ENCODE results near the gene TRIM29. TPM values are rescaled to one million over a fixed set of nuclear protein-coding genes. Genes with fewer than 3 reads are reported as not detected.

The TRIM29 gene
- total RNA-seq, 1 experiment from 2014 or later: not detected

GRCh38 chr11:120147950-120148270 lies 10.0 kb upstream of the TRIM29 start:
- no peak overlapping the region for H2BK120ac ChIP-seq (ENCODE audit: low read depth, low read length, poor library complexity, severe bottlenecking)
- WGBS (ENCODE audit: extremely low coverage, insufficient read length, low lambda C conversion rate): no CpG with 5 or more reads among the region's 5 CpGs
- H3K4me1 ChIP-seq (ENCODE audit: insufficient read depth, low read length): no peaks in the 10 kb centered on the region
- H3K56ac ChIP-seq (ENCODE audit: insufficient read length, low read depth, low read length): no peak overlapping the region
- no peak overlapping the region for H2BK5ac ChIP-seq (ENCODE audit: insufficient read length, low read length)
- H3K27me3 ChIP-seq (ENCODE audit: insufficient read depth, low read length): no peaks in the 10 kb centered on the region
- H3K23ac ChIP-seq (ENCODE audit: insufficient read length, low read depth, low read length): no peak overlapping the region
- Mint-ChIP-seq H3K36me3 (ENCODE audit: insufficient read depth in 1 of 3, low read depth in 3 of 3) (no peaks in the 10 kb centered on the region), H3K9me3 (no peaks in the 10 kb centered on the region), H3K4me1 (peaks cover 0 to 10% of the 10 kb centered on the region in 2 experiments; a peak in 3 of 4 replicates), H3K4me3 (no peak overlapping the region), H3K27ac (no peak overlapping the region), H3K27me3 (ENCODE audit: low read depth) (peaks cover 63% of the 10 kb centered on the region)
- H4K91ac ChIP-seq (ENCODE audit: insufficient read length, low read depth, low read length): no peak overlapping the region
- H3K18ac ChIP-seq (ENCODE audit: insufficient read length, low read depth, low read length): no peak overlapping the region
- no peak overlapping the region for H2BK15ac ChIP-seq (ENCODE audit: low read depth, low read length)
- no peaks in the 10 kb centered on the region for H3K79me2 ChIP-seq (ENCODE audit: insufficient read depth, low read length)
- H2BK20ac ChIP-seq (ENCODE audit: low read depth, low read length, poor library complexity, severe bottlenecking): no peak overlapping the region
- no peak overlapping the region for H2BK12ac ChIP-seq (ENCODE audit: insufficient read length, low read depth, low read length)
- H3K79me1 ChIP-seq (ENCODE audit: insufficient read depth, low read depth, low read length, poor library complexity, severe bottlenecking): no peaks in the 10 kb centered on the region
- H3T11ph ChIP-seq (ENCODE audit: low read length): no peak overlapping the region
- no peak overlapping the region for H2AK5ac ChIP-seq (ENCODE audit: insufficient read length, low read length)
- no peak overlapping the region for H3K9ac ChIP-seq (ENCODE audit: extremely low read depth, insufficient read length, low read length)
- no peak for DNase-seq
- H3K9me3 ChIP-seq (ENCODE audit: control insufficient read depth, low read depth, low read length): no peaks in the 10 kb centered on the region
- no peak overlapping the region for H3K14ac ChIP-seq (ENCODE audit: insufficient read depth, low read length)
- H3K4ac ChIP-seq (ENCODE audit: low read depth, low read length): no peak overlapping the region
- H4K8ac ChIP-seq (replicated peaks; ENCODE audit: insufficient read length, low read depth, low read length): no peak overlapping the region
- TF ChIP-seq CTCF (conservative IDR thresholded peaks at IDR 0.05): no peak
- H2AFZ ChIP-seq (ENCODE audit: low read length): no peak overlapping the region
- no peak overlapping the region for H4K5ac ChIP-seq (ENCODE audit: insufficient read length, low read depth, low read length)
- H4K20me1 ChIP-seq (ENCODE audit: control insufficient read depth, insufficient read depth, insufficient read length): no peaks in the 10 kb centered on the region
- no peak overlapping the region for H3K4me2 ChIP-seq (ENCODE audit: insufficient read depth, insufficient read length, low read length)
- H3K27ac ChIP-seq (ENCODE audit: insufficient read length, low read depth, low read length): no peak overlapping the region
- H3K23me2 ChIP-seq (ENCODE audit: insufficient read length, low read depth, low read length, poor library complexity, severe bottlenecking): no peaks in the 10 kb centered on the region

Data from H9 (cell line).